Cardiac fibroblast (primary cell): ENCODE measurements around the gene PIK3CB.
"Not testable (repeated sequence)": the region's sequence is repeated elsewhere in the genome, so short reads cannot be mapped to it uniquely, and the experiment has no call there.

Experiments
- DNase-seq, 2 donors: peaks; one replicate each; pipeline versions ENCODE4 v3.0.0 to v3.0.0-alpha.2; 2010; ENCODE audit warnings: low read depth in 2 of 2
- H3K4me3 ChIP-seq, 2 donors: replicated peaks in 1 of 2; 1 replicate in 1 of 2; 2 replicates in 1 of 2; pipeline ENCODE4 v1.5.1; 2011; ENCODE audit warnings: low read depth in 2 of 2, low read length in 2 of 2, mild to moderate bottlenecking in 2 of 2, moderate library complexity in 1 of 2
- CTCF ChIP-seq: IDR thresholded peaks from one replicate; pipeline ENCODE4 v1.5.1; 2011; ENCODE audit warnings: low read depth, mild to moderate bottlenecking, low read length, inconsistent platforms

Gene PIK3CB

GRCh38 chr3:138740072-138740471 lies 94.7 kb downstream of the PIK3CB start:
- H3K4me3 ChIP-seq: no peak overlapping the region
- no peak for TF ChIP-seq CTCF
- no peak for DNase-seq

- no peak overlapping the region for H3K4me3 ChIP-seq
- no peak for TF ChIP-seq CTCF
- no peak for DNase-seq
Measured at GRCh38 chr3:138732456-138732855, 102.3 kb downstream of the PIK3CB start.

- peak; percentile 10 to 36 for DNase-seq
- no peak overlapping the region for H3K4me3 ChIP-seq
- TF ChIP-seq CTCF: no peak
Measured at GRCh38 chr3:138726946-138727730, 107.6 kb downstream of the PIK3CB start.

- H3K4me3 ChIP-seq: not testable (repeated sequence)
- DNase-seq: peak in 1 of 2 donors; percentile 42
Measured at GRCh38 chr3:138726042-138726441, 108.7 kb downstream of the PIK3CB start.

- TF ChIP-seq CTCF: no peak
- H3K4me3 ChIP-seq: no peak overlapping the region
- DNase-seq: peak in 1 of 2 donors; percentile 27
Measured at GRCh38 chr3:138725116-138725515, 109.6 kb downstream of the PIK3CB start.

GRCh38 chr3:138724443-138724842 lies 110.3 kb downstream of the PIK3CB start:
- no peak for TF ChIP-seq CTCF
- no peak for DNase-seq
- no peak overlapping the region for H3K4me3 ChIP-seq

- no peak for DNase-seq
- no peak for TF ChIP-seq CTCF
- no peak overlapping the region for H3K4me3 ChIP-seq
Measured at GRCh38 chr3:138718849-138719248, 115.9 kb downstream of the PIK3CB start.
